Measurements from ENCODE around the gene DEUP1. TPM values are rescaled to one million over a fixed set of nuclear protein-coding genes. Genes with fewer than 3 reads are reported as not detected.

DEUP1 gene
- total RNA-seq, 2 experiments from 2014 or later: not detected

GRCh38 chr11:93487032-93487483 is 156.5 kb downstream of the DEUP1 start:
- TF ChIP-seq CTCF (conservative IDR thresholded peaks at IDR 0.05; ENCODE audit: low read length): no peak
- TF ChIP-seq EZH2phosphoT487 (IDR thresholded peaks at IDR 0.05; ENCODE audit: borderline replicate concordance, low read depth, low read length): no peak
- intact Hi-C loops (cut with micrococcal nuclease; ENCODE audit: unreplicated experiment): no loop called here
- H3K36me3 ChIP-seq (ENCODE audit: insufficient read depth, low read length): no peaks in the 10 kb centered on the region; the same call in 1 of the 2 replicates
- no peaks in the 10 kb centered on the region for H3K9me3 ChIP-seq (ENCODE audit: low read length)
- no peaks in the 10 kb centered on the region for H3K9me2 ChIP-seq (ENCODE audit: insufficient read depth, low read length)
- H3K4me3 ChIP-seq (ENCODE audit: low read depth, low read length, poor library complexity, severe bottlenecking): no peak overlapping the region
- H3K27ac ChIP-seq (ENCODE audit: low read depth, low read length, poor library complexity, severe bottlenecking): no peak overlapping the region
- ChIA-PET CTCF (ENCODE audit: unreplicated experiment) (no interaction called here), POLR2A (interaction anchor here (0.8 kb wide), 1 partner anchor 17 kb away, joined by 3 read pairs; no protein-coding TSS in a partner anchor)
- no peak for DNase-seq (ENCODE audit: low spot score)
- no peaks in the 10 kb centered on the region for H4K20me1 ChIP-seq (ENCODE audit: insufficient read depth, low read length)
- H3K79me2 ChIP-seq (ENCODE audit: insufficient read depth, low read depth, low read length): no peaks in the 10 kb centered on the region
- no TSS peak for BruUV-seq (replicated peaks)
- no peak overlapping the region for H3K4me2 ChIP-seq (ENCODE audit: low read length)
- no peak overlapping the region for H2AFZ ChIP-seq (ENCODE audit: low read length)
- no peaks in the 10 kb centered on the region for H3K4me1 ChIP-seq (ENCODE audit: insufficient read depth, low read length, poor library complexity, severe bottlenecking)

Other genes with a start within 250 kb of the DEUP1 start
- gene SLC36A4, start 132.8 kb upstream of the DEUP1 start, total RNA-seq (2014; rRNA removed; shearing (Covaris generic)): 2.2 and 3.0 TPM in 2 replicates
- gene SLC36A4, start 132.8 kb upstream of the DEUP1 start, total RNA-seq (2022): 4.2 and 8.8 TPM in 2 replicates
- 36.1 and 44.7 TPM in 2 replicates for gene SMCO4, start 212.6 kb downstream of the DEUP1 start, total RNA-seq (2014; rRNA removed; shearing (Covaris generic))
- 44.1 and 52.4 TPM in 2 replicates for gene SMCO4, start 212.6 kb downstream of the DEUP1 start, total RNA-seq (2022)

Measured in OCI-LY7 (cell line).